Small intestine (tissue), 7 donors: Measurements from ENCODE around the gene RNASE13. TPM values are rescaled to one million over a fixed set of nuclear protein-coding genes. Genes with fewer than 3 reads are reported as not detected.
"Not testable (repeated sequence)": the region's sequence is repeated elsewhere in the genome, so short reads cannot be mapped to it uniquely, and the experiment has no call there.

Source experiments
- DNase-seq, 2 donors: peaks; one replicate each; pipeline versions ENCODE4 v3.0.0 to v3.0.0-alpha.2; 2013
- FAIRE-seq: peaks from 2 replicates; lab custom pipeline; 2012; peaks lifted over from hg19 to GRCh38; lab: Jason Lieb, UNC
- H3K27ac ChIP-seq, 3 donors: one replicate each; pipeline ENCODE4 v1.5.1; 2013; ENCODE audit warnings: low read length in 2 of 3, mild to moderate bottlenecking in 2 of 3, control low read depth in 1 of 3, inconsistent platforms in 1 of 3, low read depth in 1 of 3, moderate library complexity in 1 of 3
- H3K27me3 ChIP-seq, 3 donors: one replicate each; pipeline ENCODE4 v1.6.1; 2013; ENCODE audit warnings: low read length in 3 of 3, inconsistent platforms in 1 of 3; ENCODE audit not compliant: control insufficient read depth in 3 of 3, insufficient read depth in 3 of 3
- H3K36me3 ChIP-seq, 3 donors: one replicate each; pipeline ENCODE4 v1.6.1; 2013; ENCODE audit warnings: low read length in 3 of 3, inconsistent platforms in 1 of 3, low read depth in 1 of 3, mild to moderate bottlenecking in 1 of 3, moderate library complexity in 1 of 3; ENCODE audit not compliant: control insufficient read depth in 3 of 3, insufficient read depth in 2 of 3
- H3K4me1 ChIP-seq, 3 donors: one replicate each; pipeline ENCODE4 v1.6.1; 2013; ENCODE audit warnings: low read length in 2 of 3, inconsistent platforms in 1 of 3, low read depth in 1 of 3, mild to moderate bottlenecking in 1 of 3, moderate library complexity in 1 of 3; ENCODE audit not compliant: control insufficient read depth in 3 of 3, insufficient read depth in 2 of 3
- H3K4me3 ChIP-seq, 3 donors: one replicate each; pipeline ENCODE4 v1.5.1; 2013; ENCODE audit warnings: low read length in 3 of 3, control low read depth in 1 of 3, inconsistent platforms in 1 of 3, low read depth in 1 of 3, mild to moderate bottlenecking in 1 of 3, moderate library complexity in 1 of 3
- H3K9me3 ChIP-seq, 2 donors: one replicate each; pipeline ENCODE4 v1.6.1; 2013; ENCODE audit warnings: low read depth in 1 of 2, low read length in 1 of 2; ENCODE audit not compliant: control insufficient read depth in 2 of 2, insufficient read depth in 1 of 2
- WGBS, 3 donors: extraction: QIAGEN DNeasy Blood & Tissue Kit; methylation state at CpG; one replicate each; pipeline ENCODE4 v1.1.7; 2013; 5-methylcytosine and 5-hydroxymethylcytosine counted together
- polyA plus RNA-seq, 4 donors: library from polyadenylated mRNA; stranded (reverse) in 3 of 4; unstranded in 1 of 4; fragments of 200-250 nt in 3 of 4; fragments of 120-200 nt in 1 of 4; gene quantifications; one replicate each; pipeline versions ENCODE4 v1.2.1 to v1.2.3, GENCODE V29; 2013
- donor health status: healthy with polysubstance abuse.
- donor health status: control.
- donor health status: control.
- donor health status: Bipolar disorder and iron deficiency.
- donor health status: healthy.

RNASE13 gene
- polyA plus RNA-seq, 4 donors = 0.04 TPM; not detected in 3

GRCh38 chr14:21017528-21018245 lies 16.9 kb downstream of the RNASE13 start:
- FAIRE-seq = no peak
- H3K27me3 ChIP-seq = no peaks in the 10 kb centered on the region
- DNase-seq = no peak
- H3K27ac ChIP-seq = no peak overlapping the region
- no peaks in the 10 kb centered on the region for H3K9me3 ChIP-seq
- WGBS, 3 donors = 75 to 79% (median 76%) methylated on average over 28 of the region's 28 CpGs
- H3K36me3 ChIP-seq = peaks cover 2 to 48% (median 5%) of the 10 kb centered on the region in 3 donors
- no peak overlapping the region for H3K4me3 ChIP-seq
- H3K4me1 ChIP-seq = peaks cover 0 to 12% (median 0%) of the 10 kb centered on the region in 3 donors

GRCh38 chr14:21016413-21017190 lies 18.0 kb downstream of the RNASE13 start:
- 66 to 76% (median 67%) methylated on average over 9 of the region's 9 CpGs for WGBS, 3 donors
- no peak overlapping the region for H3K4me3 ChIP-seq
- H3K36me3 ChIP-seq = peaks cover 2 to 40% (median 5%) of the 10 kb centered on the region in 3 donors
- H3K27ac ChIP-seq = no peak overlapping the region
- DNase-seq (no peak), FAIRE-seq (no peak)
- no peaks in the 10 kb centered on the region for H3K9me3 ChIP-seq
- H3K4me1 ChIP-seq = peaks cover 0 to 12% (median 0%) of the 10 kb centered on the region in 3 donors
- no peaks in the 10 kb centered on the region for H3K27me3 ChIP-seq

- FAIRE-seq = no peak
- 77 to 81% (median 77%) methylated on average over 6 of the region's 6 CpGs for WGBS, 3 donors
Measured at GRCh38 chr14:21015312-21015711, 19.3 kb downstream of the RNASE13 start.

DNA sequence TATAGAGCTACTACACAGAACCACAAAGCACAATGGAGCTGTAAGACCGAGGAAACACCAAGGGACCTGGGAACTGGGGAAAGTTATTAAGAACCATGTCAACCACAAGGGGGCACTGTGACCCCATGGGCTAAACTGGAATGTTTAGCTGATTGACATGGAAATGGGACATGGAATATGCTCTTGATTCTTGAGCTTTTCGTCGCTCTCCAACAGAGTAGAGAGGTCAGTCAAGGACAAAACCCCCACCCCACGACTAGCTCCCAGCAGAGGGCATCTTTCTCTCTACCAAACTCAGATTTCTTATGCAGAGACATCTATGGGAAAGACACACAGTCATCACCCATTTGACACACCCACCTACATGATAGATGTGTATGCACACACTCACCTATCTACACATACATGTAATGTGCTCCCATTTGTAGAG lies 19.8 kb downstream of the RNASE13 start:
- peak; percentile 90 to 93 for DNase-seq
- no peak for FAIRE-seq
- no peak overlapping the region for H3K4me3 ChIP-seq
- H3K27me3 ChIP-seq = no peaks in the 10 kb centered on the region
- H3K9me3 ChIP-seq = no peaks in the 10 kb centered on the region
- peaks cover 0 to 9% (median 0%) of the 10 kb centered on the region in 3 donors for H3K4me1 ChIP-seq
- H3K27ac ChIP-seq = no peak overlapping the region
- WGBS, 3 donors = 0 to 2% (median 0%) methylated on average over 4 of the region's 4 CpGs
- peaks cover 0 to 28% (median 5%) of the 10 kb centered on the region in 3 donors for H3K36me3 ChIP-seq

More at GRCh38 chr14:21015312-21015711, 19.3 kb downstream of the RNASE13 start:
- Histone ChIP-seq H3K4me1 (peaks cover 0 to 11% (median 0%) of the 10 kb centered on the region in 3 donors), H3K27ac (no peak overlapping the region), H3K4me3 (no peak overlapping the region), H3K36me3 (peaks cover 0 to 29% (median 5%) of the 10 kb centered on the region in 3 donors), H3K27me3 (no peaks in the 10 kb centered on the region), H3K9me3 (no peaks in the 10 kb centered on the region)
- DNase-seq = no peak

- Histone ChIP-seq H3K9me3 (no peaks in the 10 kb centered on the region), H3K36me3 (no peaks in the 10 kb centered on the region), H3K27me3 (no peaks in the 10 kb centered on the region), H3K4me1 (peaks cover 0 to 16% (median 0%) of the 10 kb centered on the region in 3 donors), H3K4me3 (no peak overlapping the region), H3K27ac (no peak overlapping the region)
- DNase-seq = no peak
- FAIRE-seq = no peak
- WGBS, 3 donors = 20 to 48% (median 29%) methylated on average over 1 of the region's 1 CpG
Measured at GRCh38 chr14:21011136-21011535, 23.5 kb downstream of the RNASE13 start.

DNA sequence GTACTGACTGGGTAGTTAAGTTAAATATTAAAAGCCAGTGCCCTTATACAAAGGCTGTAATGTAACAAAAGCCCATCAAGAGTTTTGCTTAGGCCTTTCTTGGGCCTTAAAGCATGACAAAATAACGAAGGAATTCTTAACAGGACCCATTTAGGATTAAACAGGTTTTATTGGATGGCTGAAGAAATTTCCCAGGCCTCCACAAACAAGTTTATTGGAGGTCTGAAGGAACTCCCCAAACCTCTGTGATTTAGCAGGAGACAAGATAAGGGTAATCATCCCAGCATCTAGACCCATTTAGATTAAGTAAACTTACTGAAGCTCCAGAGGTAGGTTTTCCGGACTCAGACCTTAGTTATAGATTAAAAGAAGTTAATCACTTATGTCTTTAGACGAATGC lies 24.9 kb downstream of the RNASE13 start:
- not testable (repeated sequence) for H3K4me3 ChIP-seq, DNase-seq, H3K36me3 ChIP-seq, H3K27ac ChIP-seq, H3K27me3 ChIP-seq, H3K9me3 ChIP-seq, FAIRE-seq
- H3K4me1 ChIP-seq = peaks cover 0 to 11% (median 0%) of the 10 kb centered on the region in 3 donors
- WGBS, 3 donors = 35 to 63% (median 60%) methylated on average over 3 of the region's 3 CpGs

- FAIRE-seq (no peak), DNase-seq (no peak)
- no peak overlapping the region for H3K27ac ChIP-seq
- 86 to 95% (median 87%) methylated on average over 14 of the region's 14 CpGs for WGBS, 3 donors
- no peak overlapping the region for H3K4me3 ChIP-seq
- no peaks in the 10 kb centered on the region for H3K36me3 ChIP-seq
- H3K27me3 ChIP-seq = no peaks in the 10 kb centered on the region
- no peaks in the 10 kb centered on the region for H3K9me3 ChIP-seq
- H3K4me1 ChIP-seq = peaks cover 0 to 25% (median 0%) of the 10 kb centered on the region in 3 donors
Measured at GRCh38 chr14:21003788-21004346, 30.7 kb downstream of the RNASE13 start.

GRCh38 chr14:21001218-21001617 lies 33.4 kb downstream of the RNASE13 start:
- Histone ChIP-seq H3K4me1 (peaks cover 0 to 43% (median 0%) of the 10 kb centered on the region in 3 donors), H3K9me3 (no peaks in the 10 kb centered on the region), H3K36me3 (peaks cover 2 to 7% (median 4%) of the 10 kb centered on the region in 3 donors), H3K27ac (no peak overlapping the region), H3K27me3 (no peaks in the 10 kb centered on the region), H3K4me3 (no peak overlapping the region)
- DNase-seq (no peak), FAIRE-seq (no peak)
- 70 to 74% (median 73%) methylated on average over 7 of the region's 7 CpGs for WGBS, 3 donors
